HG03280 (cell line): ENCODE measurements around the gene HCK.

Experiments
- ATAC-seq: cut with Tn5 transposase; IDR thresholded peaks from one replicate; pipeline ENCODE4 v1.9.1; 2021; ENCODE audit warnings: mild to moderate bottlenecking, moderate library complexity; ENCODE audit not compliant: unreplicated experiment

The HCK gene

GRCh38 chr20:32057656-32058184, 5.7 kb downstream of the HCK start:
- no peak for ATAC-seq

- ATAC-seq, result no peak
Observed at GRCh38 chr20:32059189-32059588, 7.1 kb downstream of the HCK start.

GRCh38 chr20:32062776-32063170, 10.7 kb downstream of the HCK start:
- ATAC-seq, result peak; percentile 47

- ATAC-seq, result no peak
Observed at GRCh38 chr20:32063695-32064094, 11.7 kb downstream of the HCK start.

GRCh38 chr20:32064667-32065066, 12.6 kb downstream of the HCK start:
- ATAC-seq, result no peak

GRCh38 chr20:32067234-32067821, 15.3 kb downstream of the HCK start:
- ATAC-seq, result no peak

- no peak for ATAC-seq
Observed at GRCh38 chr20:32068174-32068573, 16.1 kb downstream of the HCK start.

GRCh38 chr20:32069711-32070110, 17.7 kb downstream of the HCK start:
- ATAC-seq, result no peak

- ATAC-seq, result no peak
Observed at GRCh38 chr20:32070282-32070681, 18.2 kb downstream of the HCK start.

- ATAC-seq, result no peak
Observed at GRCh38 chr20:32070690-32071213, 18.7 kb downstream of the HCK start.

GRCh38 chr20:32071395-32072167, 19.5 kb downstream of the HCK start:
- ATAC-seq, result no peak

- ATAC-seq, result no peak
Observed at GRCh38 chr20:32072168-32072750, 20.2 kb downstream of the HCK start.

- no peak for ATAC-seq
Observed at GRCh38 chr20:32075534-32075933, 23.5 kb downstream of the HCK start.

GRCh38 chr20:32077190-32077589, 25.1 kb downstream of the HCK start:
- no peak for ATAC-seq

- ATAC-seq, result no peak
Observed at GRCh38 chr20:32078322-32078721, 26.3 kb downstream of the HCK start.

- ATAC-seq, result no peak
Observed at GRCh38 chr20:32078791-32079190, 26.7 kb downstream of the HCK start.

- ATAC-seq, result no peak
Observed at GRCh38 chr20:32079655-32080109, 27.6 kb downstream of the HCK start.

GRCh38 chr20:32080783-32081182, 28.7 kb downstream of the HCK start:
- ATAC-seq, result no peak

- no peak for ATAC-seq
Observed at GRCh38 chr20:32083469-32083868, 31.4 kb downstream of the HCK start.

GRCh38 chr20:32087070-32087469, 35.0 kb downstream of the HCK start:
- no peak for ATAC-seq

- ATAC-seq, result no peak
Observed at GRCh38 chr20:32088759-32089158, 36.7 kb downstream of the HCK start.
